ENCODE measurements around the gene ANAPC13.

Gene ANAPC13

DNA sequence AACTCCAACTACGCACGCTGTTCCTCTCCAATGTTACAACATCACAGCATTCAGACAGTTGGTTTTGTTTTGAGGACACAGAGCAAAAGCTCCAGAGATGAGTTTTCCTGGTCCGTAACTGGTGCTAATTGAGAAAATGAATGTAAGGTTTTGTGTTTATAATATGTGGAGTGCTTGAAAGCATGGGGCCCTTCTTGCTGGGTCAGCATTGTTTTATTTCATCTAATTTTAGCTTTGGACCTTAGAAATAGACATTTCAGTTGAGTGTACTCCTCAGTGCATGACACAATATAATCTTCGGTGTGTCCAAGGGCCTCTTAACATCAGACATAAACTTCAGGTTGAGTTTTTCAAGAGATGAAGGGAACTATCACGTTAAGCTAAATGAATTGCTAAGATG is 37.1 kb downstream of the ANAPC13 start:
- no peak for DNase-seq

DNA sequence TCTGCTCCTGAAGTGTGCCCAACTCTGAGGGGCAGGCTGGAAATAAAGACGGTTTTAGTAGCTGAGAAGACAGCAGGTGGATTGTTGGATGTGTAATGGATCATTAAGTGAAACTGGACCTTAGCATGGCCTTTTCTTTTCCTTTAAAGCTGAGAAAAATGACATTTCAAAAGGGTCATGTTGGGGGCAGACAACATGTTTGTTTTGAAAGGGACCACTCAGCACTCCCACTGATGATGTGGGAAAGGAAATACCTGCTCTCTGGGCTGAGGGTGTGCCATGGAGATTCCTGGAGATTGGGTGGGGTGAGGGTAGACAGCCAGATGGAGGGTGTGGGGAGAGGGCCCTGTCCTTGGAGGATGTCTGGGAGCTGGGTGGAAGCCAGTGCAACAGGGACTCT is 38.4 kb downstream of the ANAPC13 start:
- no peak for DNase-seq

DNA sequence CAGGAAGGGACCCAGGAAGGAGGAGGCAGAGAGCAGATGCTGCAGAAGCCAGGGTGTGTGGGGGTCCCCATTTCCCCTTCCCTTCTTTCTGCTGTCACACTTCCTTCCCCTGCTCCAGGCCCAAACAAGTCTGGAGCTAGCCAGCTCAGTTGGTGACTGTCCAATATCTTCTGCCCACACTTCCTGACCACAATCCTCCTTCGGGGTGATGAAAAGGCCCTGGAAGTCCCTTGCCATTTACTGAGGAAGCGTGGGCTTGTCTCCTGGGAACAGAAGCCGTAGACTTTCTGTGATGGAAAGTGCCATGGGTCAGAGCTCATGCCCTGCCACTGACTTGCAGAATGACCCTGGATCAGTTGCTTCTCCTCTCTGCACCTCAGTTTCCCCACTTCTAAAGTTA is 39.0 kb downstream of the ANAPC13 start:
- no peak for DNase-seq

DNA sequence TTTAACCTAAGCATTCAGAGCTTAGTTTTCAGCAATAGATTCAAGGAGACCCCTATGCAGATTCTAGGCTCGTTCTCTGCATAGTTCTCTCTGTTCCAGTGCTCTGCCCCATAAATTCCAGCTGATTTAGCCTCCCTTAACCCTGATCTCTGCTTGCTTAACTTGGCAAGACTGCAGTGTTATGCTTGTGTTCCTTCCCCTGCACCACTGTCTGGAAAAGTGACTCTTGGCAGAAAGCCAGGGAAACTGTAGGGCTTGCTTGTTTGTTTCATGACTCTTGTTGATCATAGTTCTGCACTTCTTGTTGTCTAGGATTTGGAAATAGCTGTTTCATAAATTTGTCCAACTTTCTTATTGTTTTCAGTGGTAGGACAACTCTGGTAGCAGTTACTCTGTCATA is 40.1 kb downstream of the ANAPC13 start:
- DNase-seq: no peak

DNA sequence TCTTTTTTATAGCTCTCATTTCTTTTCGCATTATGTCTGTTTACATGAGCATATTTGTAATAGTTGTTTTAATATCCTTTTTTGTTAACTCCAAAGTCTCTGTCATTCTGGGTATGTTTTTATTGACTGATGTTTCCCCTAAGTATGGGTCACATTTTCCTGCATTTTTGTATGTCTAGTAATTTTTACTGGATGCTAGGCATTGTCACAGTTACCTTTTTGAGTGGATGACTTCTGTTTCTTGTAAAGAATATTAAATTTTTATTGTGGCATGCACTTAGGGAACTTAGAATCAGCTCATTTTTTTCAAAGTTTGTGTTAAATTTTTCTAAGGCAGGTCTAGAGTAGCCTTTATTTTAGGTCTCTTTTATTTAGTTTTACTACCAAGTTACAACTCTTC is 40.7 kb downstream of the ANAPC13 start:
- DNase-seq: no peak

DNA sequence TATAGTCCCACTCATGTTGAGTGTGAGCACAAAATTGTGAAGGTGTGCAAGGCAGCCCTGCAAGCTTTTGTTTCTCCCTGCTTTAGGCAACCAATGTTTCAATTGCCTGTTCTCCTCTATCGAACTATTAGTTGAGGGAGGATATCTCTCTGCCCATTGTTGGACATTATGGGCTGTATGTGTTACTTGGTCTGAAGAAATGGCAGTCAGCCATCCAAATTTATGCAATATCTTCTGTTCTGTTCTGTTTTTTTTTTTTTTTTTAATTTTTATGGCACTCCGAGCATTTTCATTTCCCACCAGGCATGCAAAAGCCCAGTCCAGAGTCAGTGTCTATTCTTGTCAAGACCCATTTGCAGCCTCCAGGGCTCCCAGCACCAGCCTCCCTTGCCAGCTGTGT is 44.0 kb downstream of the ANAPC13 start:
- no peak for DNase-seq

DNA sequence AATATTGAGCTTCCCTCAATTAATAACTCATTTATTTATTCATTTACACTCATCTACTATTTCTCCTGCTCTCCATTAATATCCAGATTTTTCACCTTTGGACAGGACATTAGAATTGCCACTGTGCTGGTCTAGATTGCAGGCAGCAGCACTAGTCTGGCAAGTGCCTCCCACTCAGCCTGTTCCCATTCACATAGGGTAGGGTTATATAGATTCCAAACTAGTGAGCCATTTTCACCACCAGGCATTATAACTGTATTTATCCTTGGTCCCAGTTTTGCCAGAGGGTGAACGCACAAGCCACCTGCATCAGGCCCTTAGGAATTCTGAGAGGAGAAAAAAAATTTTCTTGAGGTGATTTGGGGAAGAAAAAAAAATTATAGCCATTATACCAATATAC is 44.5 kb downstream of the ANAPC13 start:
- no peak for DNase-seq

DNA sequence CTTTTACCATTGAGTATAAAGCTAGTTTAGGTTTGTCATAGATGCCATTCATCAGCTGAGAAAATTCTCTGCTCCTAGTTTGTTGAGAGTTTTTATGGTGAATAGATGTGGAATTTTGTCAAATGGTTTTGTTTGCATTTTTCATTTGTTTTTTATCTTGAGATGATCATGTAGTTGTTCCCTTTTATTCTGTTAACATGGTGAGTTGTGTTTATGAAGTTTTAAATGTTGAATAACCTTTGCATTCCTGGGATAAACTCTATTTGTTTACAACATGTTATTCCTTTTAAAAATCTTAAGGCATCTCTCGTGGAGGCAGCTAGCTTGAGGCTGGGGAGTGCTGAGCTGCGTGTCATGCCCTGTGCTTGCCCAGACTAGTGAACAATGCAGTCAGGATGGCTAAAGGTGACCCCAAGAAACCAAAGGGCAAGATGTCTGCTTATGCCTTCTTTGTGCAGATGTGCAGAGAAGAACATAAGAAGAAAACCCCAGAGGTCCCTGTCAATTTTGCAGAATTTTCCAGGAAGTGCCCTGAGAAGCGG is 48.5 kb downstream of the ANAPC13 start:
- no peak for DNase-seq

DNA sequence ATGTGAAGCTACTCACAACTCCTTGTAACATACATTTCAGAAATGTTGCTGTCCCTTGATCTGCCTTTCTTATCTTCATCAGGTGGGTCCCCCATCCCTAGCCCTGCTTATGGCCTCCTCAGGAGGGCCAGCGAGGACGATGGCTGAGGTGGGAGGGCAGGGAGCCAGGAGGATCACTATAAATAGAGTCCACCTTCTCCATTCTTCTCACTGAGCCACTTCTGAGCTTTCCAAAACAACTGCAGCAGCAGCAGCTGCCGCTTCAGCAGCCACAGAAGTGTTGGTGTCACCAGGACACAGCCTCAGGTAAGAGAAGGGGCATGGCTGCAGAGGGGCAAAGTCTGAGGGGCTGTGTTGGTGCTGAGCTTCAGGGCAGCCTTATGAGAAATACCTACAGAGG is 53.5 kb downstream of the ANAPC13 start:
- no peak for DNase-seq

DNA sequence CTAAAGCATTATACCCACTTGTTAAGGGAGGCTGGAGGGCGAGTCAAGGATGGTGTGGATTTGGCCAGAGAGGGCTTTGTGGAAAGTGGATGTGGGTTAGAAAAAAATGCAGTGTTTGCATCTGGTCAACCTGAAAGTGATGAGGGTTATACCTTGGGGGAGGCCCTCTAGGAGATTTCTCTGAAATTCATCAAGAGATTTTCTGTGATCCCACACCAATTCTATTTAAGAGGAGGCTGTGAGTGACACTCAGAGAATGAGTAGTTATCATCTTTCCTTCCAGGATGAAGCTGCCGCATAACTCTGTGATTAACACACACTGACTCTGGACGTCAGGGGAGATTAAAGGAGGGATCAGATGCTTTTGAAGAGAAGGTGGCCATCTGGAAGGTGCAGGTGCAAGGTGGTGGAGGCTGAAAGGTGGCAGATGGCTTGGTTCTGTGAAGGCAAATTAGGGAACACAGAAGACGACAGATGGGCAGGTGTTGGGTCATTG is 54.8 kb downstream of the ANAPC13 start:
- no peak for DNase-seq

DNA sequence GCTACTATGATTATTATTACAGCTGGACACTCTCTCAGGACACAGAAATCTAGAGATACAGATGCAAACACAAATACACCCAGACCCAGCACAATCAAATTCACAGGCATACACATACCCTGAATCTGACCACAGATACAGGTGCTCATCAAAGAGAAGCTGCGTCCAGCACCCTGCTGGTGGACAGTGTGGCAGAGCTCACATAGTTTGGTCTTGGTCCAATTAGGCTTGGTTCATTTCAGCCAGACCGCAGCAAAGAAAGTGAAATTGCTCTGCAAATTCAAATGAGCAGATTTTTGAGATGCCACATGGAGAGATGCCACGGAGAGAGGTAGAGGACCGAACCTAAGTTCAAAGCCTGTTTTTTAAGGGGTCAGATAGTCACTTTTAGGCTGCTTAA is 55.6 kb downstream of the ANAPC13 start:
- DNase-seq: no peak

DNA sequence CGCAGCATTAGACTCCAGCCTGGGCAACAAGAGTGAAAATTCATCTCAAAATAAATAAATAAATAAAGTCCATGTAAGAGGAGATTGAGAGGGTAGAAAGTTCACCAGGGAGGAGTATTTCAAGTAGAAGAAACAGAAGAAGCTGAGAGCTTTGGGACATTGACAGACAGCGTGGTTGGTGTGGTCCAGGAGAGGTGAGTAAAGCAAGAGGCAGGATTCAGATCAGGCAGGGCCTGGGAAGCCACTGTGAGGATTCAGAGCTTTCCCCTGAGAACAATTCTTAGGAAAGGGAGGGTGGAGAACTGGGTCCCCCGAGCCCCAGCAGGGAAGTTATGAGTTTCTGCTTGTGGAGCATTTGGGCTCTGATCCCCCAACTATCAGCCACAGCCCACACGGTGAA is 57.4 kb downstream of the ANAPC13 start:
- no peak for DNase-seq
